Measurements from ENCODE around the gene FAM13A.

Gene FAM13A

DNA sequence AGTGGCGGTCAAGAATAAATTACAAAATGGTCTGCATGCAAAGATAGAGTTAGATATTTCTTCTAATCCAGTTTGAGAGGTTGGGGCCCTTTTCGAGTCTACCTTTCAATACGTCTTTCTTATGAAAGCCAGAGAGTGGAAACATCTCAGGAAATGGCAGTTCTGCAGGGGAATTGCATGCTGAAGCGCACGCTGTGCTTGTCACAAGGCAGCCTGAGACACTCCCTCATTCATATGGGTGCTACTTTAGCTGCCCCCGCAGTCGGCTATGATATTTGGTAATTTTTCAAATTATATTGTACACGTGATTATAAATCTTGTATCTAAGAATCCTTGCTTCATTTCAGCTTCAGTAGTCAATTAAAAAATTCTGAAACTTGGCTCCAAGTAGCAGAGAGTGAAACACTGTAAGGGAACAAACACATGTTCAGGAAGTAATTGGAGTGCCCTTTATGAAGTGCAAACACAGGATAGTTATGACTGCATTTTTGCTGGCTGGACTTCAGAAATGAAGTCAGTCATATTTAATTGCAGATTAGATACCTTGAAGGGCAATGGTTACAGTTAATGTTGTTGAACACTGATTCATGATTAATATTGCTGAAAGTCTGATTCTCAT is 213.8 kb downstream of the FAM13A start:
- DNase-seq (ENCODE audit: low read depth in 3 of 3): no peak

DNA sequence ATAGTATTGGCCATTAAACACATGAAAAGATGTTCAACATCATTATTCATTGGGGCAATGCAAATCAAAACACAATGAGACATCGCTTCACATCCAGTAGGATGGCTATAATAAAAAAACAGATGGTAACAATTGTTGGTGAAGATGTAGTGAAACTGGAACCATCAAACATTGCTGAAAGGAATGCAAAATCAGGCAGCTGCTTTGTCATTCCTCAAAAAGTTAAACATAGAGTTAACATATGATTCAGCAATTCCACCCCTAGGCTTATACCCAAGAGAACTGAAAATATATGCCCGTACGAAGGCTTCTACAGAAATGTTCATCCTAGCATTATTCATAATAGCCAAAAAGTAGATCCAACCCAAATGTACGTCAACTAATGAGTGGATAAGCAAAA is 215.3 kb downstream of the FAM13A start:
- DNase-seq (ENCODE audit: low read depth in 3 of 3): no peak

DNA sequence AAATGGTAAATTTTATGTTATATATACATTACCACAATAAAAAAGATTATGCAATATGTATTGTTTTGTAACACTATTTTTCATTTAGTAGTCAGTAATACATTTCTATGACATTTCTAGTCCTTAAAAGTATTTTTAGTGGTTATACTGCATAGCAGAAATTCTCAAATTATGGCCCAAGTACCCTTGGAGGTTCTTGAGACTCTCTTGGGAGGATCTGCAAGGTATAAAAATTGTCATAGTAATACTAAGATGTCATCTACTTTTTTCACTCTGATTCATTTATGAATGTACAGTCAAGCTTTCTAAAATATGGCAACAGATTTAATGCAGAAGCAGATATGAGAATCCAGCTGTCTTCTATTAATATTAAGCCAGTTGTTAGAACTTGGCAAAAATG is 220.8 kb downstream of the FAM13A start:
- no peak for DNase-seq (ENCODE audit: low read depth in 3 of 3)

DNA sequence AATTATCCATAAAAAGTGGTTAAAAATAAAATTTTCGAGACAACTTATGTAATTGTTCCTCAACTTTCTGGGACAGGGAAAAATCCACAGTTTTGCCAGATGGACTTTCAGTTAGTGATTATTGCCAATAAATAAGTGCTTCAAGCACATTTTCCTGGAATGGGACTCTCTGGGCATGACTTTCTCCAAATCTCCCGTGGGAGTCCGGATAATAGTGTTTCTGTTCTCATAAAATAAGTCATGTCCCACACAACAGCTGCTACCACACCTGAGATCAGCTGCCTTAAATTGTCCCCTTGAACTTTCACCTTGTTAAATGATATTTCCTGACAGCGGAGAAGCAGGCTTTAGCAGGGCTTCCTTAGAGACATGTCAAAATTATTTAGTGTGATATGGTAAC is 226.0 kb downstream of the FAM13A start:
- no peak for DNase-seq (ENCODE audit: low read depth in 3 of 3)

DNA sequence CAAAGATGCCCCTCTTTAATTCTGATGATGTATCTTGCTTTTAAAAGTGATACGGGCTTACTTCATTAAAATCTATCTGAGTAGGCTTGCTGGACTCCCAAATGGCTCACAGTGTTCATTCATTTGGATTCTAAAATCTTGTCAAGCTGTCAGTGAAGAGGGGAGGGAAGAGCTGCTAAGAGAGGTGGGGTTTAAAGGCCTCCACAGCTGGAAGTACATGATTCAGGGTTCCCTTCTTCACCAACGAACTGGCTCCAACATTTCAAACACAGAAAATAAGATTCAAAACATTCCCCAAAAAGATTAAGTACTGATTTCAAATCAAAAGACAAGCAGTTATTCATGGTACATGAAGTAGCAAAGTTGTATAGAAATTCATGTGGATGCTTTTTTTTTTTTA is 226.4 kb downstream of the FAM13A start:
- DNase-seq (ENCODE audit: low read depth in 3 of 3): no peak

DNA sequence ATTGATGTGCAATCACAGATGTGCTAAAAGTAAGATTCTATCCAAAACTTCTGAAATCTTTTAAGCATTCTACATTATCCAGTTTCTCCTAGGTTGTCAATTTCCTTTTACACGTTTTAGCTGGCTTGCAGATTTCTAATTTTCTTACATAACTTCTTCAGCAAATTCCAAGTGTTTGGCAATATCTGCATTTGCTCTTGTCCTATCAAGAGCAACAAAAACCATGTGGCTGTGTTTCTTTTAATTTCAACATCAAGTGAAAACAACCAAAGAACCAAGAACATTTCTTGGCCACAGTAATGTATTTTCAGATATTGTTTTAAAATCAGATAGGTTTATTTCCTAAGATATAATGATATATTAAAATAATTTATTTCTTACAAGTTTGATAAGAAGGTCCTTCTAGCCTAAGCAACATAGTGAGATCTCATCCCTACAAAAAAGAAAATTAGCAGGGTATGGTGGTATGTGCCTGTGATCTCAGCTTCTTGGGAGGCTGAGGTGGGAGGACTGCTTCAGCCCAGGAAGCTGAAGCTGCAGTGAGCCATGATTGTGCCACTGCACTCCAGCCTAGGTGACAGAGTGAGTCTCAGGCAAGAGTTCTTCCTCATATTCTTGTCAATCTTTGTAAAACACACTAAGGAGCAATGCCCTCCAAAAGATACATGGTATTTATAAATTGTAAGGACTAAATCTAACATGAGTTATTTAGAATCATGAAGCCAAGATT is 228.0 kb downstream of the FAM13A start:
- no peak for DNase-seq (ENCODE audit: low read depth in 3 of 3)

DNA sequence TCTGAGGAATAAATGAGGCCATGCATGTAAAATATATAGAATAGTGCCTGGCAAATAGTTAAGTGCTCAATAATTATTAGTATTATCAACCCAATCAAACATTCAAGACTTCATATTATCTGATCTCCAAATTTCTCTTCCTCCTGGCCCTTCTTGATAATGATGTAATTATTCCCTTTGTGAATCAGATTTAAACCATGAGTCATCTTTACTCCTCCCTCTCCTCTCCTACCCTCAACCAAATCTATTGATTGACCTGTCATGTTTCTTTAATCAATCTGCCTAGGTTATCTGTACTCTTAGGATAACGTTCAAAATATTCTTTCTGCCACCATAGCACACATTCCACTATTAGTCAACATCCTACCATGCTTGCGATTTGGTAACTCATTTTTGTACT is 229.5 kb downstream of the FAM13A start:
- no peak for DNase-seq (ENCODE audit: low read depth in 3 of 3)

DNA sequence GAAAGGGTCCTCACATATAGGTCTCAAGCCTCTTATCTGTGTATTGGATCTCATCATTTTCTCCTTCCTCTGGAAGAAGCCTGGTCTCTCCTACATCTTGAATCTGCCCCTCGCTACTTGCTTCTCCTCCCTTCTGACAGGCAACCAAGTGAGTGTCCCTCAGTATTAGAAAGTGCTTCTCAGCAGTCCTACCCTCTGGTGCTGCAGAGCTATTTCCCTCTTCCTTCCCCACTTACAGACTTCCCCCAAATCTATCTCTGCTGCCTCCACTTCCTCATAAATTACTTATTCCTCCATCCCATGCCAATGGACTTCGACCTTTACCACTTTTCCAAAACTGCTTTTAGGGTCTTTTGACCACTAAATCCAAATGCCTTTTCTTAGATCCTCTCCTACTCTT is 230.2 kb downstream of the FAM13A start:
- no peak for DNase-seq (ENCODE audit: low read depth in 3 of 3)

DNA sequence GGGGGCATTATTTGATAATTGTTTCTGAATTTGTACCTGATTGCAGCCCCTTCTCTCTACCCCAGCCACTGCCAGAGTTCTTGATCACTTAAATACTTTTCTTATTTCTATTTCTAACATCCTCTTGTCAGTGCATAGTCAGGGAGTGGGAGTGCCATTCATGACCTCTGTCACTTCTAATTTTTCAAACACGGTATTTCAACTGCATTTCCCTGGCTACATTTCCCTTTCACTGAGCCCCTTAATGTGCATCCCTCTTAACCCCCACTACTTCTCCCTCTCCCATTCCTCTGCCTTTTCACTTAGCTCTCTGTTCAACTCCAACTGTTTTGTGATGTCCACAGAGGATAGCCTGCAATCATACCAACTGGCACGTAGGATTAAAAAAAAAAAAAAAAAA is 231.1 kb downstream of the FAM13A start:
- no peak for DNase-seq (ENCODE audit: low read depth in 3 of 3)

DNA sequence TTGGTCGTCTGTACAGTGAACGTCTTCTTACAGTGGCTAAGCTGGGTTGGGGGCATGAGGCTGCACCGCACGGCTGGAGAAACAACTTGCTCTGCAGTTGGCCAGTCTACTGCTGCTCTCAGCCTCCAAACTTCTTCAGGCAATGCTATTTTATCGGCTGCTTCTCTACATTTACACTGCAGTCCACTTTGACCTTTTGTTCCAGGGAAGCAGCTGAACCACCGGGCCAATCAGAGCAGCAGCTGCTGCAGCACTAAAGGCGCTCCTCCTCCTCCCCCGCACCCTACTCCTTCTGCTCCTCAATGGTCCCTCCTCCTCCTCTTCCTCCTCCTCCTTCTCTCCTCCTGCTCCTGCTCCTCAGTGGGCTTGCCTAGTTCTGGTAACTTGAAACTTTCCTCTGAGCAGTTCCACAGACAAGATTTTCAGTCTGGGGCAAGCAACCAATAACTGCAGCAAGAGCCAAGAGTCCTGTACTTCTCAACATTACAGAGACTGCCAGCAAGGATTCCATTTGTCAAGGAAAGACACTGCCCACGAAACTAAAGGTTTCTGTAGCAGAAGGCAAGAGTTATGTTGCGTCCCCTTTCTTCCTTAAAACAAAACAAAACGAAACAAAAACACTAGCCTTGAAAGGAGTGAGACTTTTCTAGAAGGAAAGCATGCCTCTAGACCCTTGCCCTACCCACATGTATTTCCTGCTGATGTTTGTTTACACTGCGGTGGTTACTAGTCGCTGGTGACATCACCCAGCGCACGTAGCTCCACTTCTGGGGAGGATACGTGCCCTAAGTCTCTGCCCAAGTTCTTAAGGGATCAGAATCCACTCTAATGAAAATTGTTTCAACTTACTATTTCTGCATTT is 233.7 kb downstream of the FAM13A start:
- DNase-seq (ENCODE audit: low read depth in 3 of 3): peak in 2 of 3 experiments; percentile 23 to 24

DNA sequence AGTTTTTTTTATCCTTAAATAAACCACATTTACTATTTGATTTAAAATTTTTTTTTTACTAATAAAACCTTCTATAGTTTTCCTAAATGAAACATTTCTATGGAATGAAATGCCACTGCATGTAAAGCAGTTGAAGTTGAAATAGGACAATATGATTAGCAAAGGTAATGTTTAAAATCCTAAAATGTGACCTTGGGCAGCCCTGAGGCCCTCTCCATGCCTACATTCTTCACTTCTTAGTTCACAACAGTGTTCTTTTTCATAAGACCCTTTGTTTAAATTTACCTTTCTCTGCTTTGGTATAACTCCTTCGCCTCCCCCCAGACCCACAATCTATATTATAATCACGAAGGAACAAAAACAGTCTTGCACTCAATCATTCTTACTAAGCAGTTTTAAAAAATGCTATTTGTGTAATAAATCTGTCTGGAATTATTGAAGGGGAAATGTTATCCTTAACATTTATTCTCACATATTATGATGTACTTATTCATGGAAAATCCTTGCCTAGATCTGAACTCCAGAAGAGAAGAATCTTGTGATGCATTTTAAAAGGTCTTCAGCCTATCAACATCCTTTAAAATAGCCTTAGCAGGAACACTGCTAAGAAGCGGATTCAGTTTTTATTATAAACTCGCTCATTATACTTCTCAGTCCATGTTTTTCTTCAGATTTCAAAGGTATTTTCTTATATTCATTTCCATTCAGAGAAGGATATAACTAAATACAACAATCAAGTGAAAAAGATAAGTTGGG is 234.8 kb downstream of the FAM13A start:
- DNase-seq (ENCODE audit: low read depth in 3 of 3): no peak

DNA sequence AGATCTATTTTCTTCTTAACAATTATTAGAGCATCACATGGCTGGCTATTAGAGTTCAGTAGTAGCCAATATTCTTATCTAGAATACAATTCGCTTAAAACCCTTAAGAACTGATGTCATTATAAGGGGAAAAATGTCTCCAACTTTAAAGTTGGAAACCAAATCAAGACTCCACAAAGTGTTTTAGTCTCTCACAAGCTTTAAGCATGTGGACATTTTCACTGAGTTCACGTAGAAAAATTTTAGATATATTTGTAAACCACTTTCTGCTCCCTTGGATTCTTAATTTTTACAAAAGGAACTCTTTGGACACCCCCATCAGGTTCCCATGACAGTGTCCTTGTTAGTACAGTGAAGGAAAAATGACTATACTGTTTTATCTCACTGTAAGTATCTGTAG is 235.5 kb downstream of the FAM13A start:
- no peak for DNase-seq (ENCODE audit: low read depth in 3 of 3)

DNA sequence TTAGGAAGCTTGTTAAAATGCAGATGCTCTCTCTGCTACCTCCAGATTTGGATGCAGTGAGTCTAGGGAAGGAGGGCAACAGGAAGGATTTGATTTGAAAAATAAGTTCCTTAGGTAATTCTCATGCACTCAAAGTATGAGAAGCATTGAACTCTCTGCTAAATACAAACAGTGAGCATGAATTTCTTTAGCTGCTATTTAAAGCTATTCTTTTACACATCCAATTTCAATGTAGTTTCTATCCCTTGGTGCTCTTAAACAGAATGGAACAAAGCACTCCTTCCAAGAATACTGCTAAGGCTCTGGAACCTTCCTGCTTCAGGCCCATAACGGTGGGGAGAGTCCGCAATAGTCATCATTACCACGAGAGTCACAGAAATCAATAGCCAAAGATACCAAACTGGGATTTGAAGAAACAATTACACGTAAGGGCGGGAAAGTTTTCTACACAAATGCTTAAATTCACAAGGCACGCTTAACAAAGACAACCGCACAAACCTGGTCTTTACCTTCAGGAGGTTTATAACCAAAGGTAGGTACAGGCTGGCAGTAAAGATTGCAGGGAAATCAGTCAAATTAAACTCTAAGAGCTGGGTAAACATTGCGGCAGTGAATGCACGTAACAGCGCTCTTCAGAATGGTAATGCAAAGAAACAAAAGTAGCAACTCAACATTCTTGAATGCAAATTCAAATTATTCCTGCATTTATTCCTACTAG is 236.1 kb downstream of the FAM13A start:
- DNase-seq (ENCODE audit: low read depth in 3 of 3): no peak

DNA sequence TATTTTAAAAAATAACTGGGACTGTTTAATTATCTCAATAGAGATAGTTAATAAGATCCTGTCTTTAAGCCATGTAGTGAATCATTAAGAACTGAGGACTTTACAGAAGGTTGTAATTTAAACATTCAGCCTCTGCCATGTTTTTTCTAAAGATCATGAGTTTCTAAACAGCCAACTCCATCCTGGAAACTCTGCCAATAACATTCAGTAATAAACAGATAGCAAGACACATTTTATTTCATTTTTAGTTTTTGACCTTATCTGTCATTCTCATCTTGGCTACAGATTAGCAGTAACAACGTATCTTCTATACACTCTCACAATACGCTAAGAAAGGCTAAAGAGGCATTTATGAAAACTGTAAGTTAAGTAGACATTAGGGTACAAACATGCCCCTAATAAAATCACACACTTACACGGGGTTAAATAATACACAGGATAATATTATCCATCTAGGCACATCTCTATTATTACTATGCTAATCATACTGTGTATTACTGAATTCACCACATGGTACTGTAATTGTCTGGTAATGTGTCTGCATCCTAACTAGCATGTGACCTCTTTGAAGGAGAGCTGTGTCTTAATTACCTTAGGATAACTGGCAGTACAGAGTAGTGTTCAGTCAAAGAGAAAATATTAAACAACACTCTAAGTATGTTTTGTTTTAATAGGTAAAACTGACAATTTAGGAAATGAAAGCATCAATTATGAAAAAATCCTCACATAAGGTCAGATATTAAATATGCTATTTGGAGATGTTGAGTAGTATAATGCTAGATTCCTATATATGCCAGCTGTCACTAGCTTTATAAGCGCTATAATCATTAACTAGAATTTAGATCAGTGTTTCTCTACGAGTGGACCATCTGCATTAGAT is 236.9 kb downstream of the FAM13A start:
- DNase-seq (ENCODE audit: low read depth in 3 of 3): no peak

DNA sequence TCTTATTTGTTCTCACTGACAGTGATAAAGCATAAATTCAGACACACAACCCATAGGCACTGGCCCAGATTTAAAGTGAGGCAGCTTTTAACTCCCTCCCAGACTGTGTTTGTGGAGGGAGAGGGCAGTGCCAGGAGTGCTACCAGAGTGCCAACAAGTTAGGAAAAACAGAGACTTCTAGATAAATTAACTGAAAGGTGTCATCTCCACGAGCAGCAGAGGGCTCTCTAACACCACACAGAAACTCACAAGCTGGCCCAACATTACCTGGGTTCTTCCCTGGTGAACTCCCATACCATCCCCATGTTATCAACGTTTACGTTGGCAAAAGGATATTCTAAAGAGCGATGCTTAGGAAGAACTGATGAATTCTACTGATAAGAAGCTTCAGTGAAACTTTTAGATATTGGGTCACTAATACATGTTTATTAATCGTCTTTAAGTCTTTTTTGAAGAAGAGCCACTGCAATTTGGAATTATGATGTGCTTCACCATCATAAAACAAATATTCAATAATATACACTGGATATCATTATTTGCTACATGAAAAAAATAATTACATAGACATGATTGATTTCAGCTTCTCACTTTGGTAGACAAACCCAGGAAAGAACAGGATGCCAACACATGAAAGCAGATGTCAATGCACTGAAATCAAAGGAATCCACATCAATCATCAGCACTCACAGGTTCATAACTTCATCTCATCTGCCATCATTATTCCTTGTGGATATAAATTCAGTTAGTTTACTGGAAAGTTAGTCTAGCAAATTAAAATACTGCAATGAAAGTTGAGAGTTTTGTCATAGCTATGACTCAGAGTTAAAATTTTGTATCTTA is 238.1 kb downstream of the FAM13A start:
- peak in 2 of 3 experiments; percentile 18 to 24 for DNase-seq (ENCODE audit: low read depth in 3 of 3)

DNA sequence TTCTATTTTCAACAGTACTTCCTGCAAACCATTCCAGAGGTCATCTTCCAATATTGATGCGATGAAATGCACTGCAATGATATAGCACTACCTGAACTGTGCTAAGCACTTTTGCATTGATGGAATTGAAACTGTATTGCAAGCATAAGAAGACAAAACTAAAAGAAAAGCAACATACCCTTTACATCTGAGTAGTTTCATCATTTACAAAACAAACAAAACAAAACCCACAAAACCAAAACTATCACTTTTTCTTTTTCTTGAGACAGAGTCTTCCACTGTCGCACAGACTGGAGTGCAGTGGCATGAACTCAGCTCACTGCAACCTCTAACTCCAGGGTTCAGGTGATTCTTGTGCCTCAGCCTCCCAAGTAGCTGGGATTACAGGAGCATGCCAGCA is 239.2 kb downstream of the FAM13A start:
- no peak for DNase-seq (ENCODE audit: low read depth in 3 of 3)

DNA sequence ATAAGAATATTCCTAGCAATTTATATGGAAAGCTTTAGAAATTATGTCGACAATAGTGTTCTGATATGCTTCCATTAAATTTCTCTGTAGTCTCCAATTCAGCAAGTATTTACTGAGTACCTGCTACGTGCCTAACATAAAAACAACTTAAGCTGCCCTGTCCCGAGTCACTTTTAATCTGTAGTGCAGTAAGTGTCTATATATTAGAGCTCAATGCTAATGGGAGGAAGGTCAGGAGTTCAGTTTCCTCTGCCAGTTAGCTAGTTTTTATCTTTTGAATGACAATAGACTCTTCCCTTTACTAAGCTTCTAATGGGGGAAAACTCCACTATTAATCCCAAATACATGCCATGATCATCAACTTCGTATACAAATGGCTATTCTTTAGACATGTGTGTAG is 240.6 kb downstream of the FAM13A start:
- no peak for DNase-seq (ENCODE audit: low read depth in 3 of 3)

DNA sequence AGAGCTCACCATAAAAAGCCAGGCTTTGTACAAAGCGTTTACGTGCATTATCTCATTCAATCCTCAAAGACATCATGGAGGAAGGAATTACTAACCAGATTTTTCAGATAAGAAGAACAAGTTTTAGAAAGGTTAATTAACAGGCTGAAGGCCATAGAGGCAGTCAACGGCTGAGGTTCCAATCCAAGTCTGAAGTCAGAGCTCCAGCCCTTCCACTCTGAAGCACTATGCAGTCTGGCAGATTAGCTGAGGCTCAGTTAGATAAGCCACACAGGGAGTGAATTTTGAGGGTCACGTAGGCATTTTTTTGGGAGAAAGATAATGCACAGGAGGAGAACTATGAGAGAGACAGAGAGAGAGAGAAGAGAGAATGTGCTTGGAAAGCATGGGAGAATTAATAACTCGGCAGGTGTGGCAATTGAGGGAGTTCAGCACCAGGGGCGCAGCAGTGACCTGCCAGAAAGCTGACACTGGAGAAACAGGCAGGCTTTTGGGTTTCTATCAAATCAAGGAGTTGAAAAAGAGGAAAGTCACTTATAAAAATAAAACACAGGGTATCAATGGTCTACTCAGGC is 242.9 kb downstream of the FAM13A start:
- DNase-seq (ENCODE audit: low read depth in 3 of 3): no peak

DNA sequence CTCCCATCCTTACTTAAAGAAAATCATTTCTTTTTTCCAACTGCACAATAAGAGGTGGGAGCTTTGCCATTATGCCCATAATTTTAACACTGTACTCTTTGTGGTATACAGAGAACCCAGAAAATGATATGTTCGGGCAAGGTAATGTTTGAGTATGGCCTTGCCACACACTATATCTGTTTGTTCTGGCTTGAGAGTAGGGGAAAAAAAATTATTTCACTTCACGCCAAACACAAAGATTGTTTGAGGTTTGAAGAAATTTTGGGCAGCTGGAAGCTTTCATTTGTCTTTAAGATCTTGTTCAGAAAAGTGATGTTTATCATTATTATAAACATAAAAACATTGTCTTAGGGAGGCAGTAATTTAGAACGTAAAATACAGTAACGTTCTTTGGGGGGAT is 244.0 kb downstream of the FAM13A start:
- no peak for DNase-seq (ENCODE audit: low read depth in 3 of 3)

Measured in stimulated activated CD4-positive, alpha-beta T cell treated with anti-CD3 and anti-CD28 coated beads, TNF-alpha, amount 100 ng/mL, for 4 hours (primary cell).